ENCODE data around the gene CCDC57.

DNA sequence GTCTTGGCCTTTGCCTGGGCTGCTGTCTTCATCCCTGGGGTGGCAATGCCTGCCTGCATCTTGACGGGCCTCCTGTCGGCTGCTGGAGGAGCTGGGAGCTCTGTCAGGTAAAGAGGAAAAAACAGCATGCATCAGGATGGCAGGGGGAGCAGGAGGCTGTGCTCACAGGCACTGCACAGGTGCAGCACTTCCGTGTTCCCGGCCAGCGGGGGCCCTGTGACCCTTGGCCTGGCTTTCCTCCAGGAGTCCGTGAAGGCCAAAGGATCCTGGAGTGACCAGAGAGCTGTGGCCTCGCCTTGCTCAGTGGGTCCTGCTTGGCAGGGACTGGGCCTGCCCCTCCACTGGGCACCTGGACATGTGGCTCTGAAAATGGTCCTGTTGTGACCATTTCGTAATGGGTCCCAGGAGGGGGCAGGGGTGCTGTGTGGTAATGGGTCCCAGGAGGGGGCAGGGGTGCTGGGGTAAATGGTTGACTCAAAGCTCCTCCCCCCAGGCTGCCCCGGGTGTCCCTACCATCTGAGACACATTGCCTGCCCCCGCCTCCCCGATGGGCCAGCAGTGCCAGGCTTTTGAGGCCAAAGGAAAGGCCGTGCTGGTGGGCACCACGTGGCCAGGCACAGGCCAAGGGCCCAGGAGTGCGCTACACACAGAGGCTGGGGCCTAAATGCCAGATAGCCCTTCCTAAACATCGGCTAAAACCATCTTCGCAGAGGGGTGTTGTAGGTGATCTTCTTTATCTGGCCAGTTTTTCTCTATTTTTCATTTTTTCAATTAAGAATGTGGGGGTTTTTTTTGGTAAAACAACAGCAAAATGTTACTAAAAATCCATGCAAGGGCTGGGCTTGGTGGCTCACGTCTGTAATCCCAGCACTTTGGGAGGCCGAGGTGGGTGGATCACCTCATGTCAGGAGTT is 110.6 kb downstream of the CCDC57 start:
- TF ChIP-seq, protein P1, sequence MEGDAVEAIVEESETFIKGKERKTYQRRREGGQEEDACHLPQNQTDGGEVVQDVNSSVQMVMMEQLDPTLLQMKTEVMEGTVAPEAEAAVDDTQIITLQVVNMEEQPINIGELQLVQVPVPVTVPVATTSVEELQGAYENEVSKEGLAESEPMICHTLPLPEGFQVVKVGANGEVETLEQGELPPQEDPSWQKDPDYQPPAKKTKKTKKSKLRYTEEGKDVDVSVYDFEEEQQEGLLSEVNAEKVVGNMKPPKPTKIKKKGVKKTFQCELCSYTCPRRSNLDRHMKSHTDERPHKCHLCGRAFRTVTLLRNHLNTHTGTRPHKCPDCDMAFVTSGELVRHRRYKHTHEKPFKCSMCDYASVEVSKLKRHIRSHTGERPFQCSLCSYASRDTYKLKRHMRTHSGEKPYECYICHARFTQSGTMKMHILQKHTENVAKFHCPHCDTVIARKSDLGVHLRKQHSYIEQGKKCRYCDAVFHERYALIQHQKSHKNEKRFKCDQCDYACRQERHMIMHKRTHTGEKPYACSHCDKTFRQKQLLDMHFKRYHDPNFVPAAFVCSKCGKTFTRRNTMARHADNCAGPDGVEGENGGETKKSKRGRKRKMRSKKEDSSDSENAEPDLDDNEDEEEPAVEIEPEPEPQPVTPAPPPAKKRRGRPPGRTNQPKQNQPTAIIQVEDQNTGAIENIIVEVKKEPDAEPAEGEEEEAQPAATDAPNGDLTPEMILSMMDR (IDR thresholded peaks at IDR 0.05), result no peak
- no peak for TF ChIP-seq POLR2A (IDR thresholded peaks at IDR 0.05; ENCODE audit: low read depth)
- no peak for TF ChIP-seq EP300 (IDR thresholded peaks at IDR 0.05)
- TF ChIP-seq POLR2AphosphoS5 (IDR thresholded peaks at IDR 0.05), result no peak

Measured in esophagus muscularis mucosa (tissue), 4 donors.